ENCODE results near the gene TLE6.

- TF ChIP-seq CTCF (CRISPR knock-in tag; IDR thresholded peaks at IDR 0.05) = no peak
- TF ChIP-seq PATZ1 (CRISPR knock-in tag; IDR thresholded peaks at IDR 0.05) = no peak
- no peak for TF ChIP-seq IRF1 (CRISPR knock-in tag; IDR thresholded peaks at IDR 0.05; ENCODE audit: low read depth)
- no peak for TF ChIP-seq CEBPB (IDR thresholded peaks at IDR 0.05; ENCODE audit: borderline replicate concordance, low read depth, low read length)
- no peak for TF ChIP-seq NR2C2 (CRISPR knock-in tag; IDR thresholded peaks at IDR 0.05; ENCODE audit: borderline replicate concordance)
- TF ChIP-seq RAD21 (CRISPR knock-in tag; IDR thresholded peaks at IDR 0.05) = no peak
- TF ChIP-seq POLR2AphosphoS5 (IDR thresholded peaks at IDR 0.05; ENCODE audit: low read depth, low read length) = no peak
- no peak for TF ChIP-seq CERS6 (CRISPR knock-in tag; IDR thresholded peaks at IDR 0.05)
- TF ChIP-seq GRHL1 (CRISPR knock-in tag; conservative IDR thresholded peaks at IDR 0.05) = no peak
- TF ChIP-seq CENPT (CRISPR knock-in tag; IDR thresholded peaks at IDR 0.05; ENCODE audit: low read depth) = no peak
- no peak for TF ChIP-seq ARID2 (CRISPR knock-in tag; IDR thresholded peaks at IDR 0.05; ENCODE audit: borderline replicate concordance)
- no peak for TF ChIP-seq ZNF224 (CRISPR knock-in tag; IDR thresholded peaks at IDR 0.05)
Measured at GRCh38 chr19:2978166-2978767, 903 bp downstream of the TLE6 start.

Measured in HepG2 (cell line).